HG02610 (cell line): ENCODE measurements around the gene LMOD1.

ENCODE experiments used
- ATAC-seq: cut with Tn5 transposase; IDR thresholded peaks from one replicate; pipeline ENCODE4 v1.9.1; 2021; ENCODE audit warnings: mild to moderate bottlenecking, moderate library complexity; ENCODE audit not compliant: unreplicated experiment

Gene LMOD1

DNA sequence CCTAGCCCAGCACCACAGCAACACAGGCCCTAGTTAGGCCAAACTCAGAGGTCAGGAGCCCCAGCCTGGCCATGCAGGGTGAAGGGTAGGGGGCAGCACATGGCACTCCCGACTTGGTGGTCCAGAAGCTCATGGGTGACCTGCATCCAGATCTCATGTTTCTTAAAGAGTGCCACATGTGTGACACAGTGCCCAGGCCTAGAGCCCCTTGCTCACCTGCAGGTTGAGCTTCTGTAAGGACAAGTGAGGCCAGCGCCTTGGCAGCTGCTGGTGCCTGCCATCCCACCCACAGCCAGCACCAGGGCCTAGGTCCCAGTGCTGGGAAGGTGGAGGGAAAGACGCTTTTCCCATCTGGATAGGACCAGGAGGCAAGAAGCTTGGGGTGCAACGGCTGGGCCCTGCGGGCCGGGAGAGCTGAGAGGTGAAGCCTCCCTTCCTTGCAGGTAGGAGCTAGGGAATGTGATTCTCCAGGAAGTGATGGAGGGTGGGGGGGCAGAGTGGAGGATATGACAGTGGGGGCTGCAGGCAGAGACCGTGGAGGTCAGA is 51.2 kb downstream of the LMOD1 start:
- no peak for ATAC-seq

- no peak for ATAC-seq
Observed at GRCh38 chr1:201894343-201895119, 51.8 kb downstream of the LMOD1 start.

DNA sequence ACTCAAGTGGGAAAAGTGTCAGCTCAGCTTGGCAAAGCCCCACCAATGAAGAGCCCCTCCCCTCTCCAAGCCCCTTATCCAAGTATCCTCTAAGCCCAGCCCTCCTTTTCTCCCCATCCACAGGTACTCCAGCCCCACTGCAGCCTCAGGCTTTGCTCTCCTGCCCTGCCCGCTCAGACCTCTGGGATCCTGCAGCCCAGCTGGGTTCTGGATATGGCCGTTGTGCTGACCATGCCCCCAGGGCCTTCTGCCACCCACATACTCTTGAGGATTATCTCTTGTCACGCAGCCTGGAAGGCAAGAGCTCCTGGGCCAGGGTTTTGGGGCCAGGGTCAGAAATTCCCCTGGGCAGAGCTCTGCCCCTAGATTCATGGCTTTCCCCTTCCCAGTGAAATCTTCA is 52.9 kb downstream of the LMOD1 start:
- ATAC-seq: no peak

DNA sequence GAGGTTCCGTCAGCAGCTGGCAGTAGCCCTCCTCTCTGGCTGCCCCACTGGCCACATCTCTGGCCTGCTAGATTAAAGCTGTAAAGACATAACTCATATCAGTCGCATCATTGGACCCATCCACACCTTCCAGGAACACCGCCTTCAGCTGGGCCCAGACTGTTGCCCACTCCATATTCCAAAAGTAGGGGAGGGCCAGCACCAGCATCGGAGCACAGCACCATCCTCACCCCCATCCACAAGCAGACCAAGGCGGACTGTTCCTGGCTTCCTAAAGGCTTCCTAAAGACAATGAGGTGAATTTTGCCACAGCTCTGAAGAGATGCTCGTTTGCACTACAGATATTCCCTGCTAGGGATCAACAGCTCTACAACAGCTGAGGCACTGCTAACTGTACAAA is 54.1 kb downstream of the LMOD1 start:
- no peak for ATAC-seq

DNA sequence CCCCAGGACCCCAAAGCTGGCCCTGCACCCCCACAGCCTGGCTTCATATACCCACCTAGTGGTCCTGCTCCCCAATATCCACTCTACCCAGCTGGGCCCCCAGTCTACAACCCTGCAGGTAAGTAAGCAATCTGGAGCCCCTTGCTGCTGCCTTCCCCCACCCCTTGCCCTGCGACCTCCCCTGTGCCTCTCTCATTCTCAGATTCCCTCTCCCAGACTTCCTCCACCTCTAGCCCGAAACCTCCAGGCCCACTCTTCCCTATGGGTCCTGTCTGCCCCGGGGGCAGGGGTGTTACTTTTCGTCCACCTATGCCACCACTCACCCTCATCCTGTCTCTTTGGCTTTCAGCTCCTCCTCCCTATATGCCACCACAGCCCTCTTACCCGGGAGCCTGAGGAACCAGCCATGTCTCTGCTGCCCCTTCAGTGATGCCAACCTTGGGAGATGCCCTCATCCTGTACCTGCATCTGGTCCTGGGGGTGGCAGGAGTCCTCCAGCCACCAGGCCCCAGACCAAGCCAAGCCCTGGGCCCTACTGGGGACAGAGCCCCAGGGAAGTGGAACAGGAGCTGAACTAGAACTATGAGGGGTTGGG is 54.8 kb downstream of the LMOD1 start:
- ATAC-seq: no peak

GRCh38 chr1:201890806-201891450 is 55.4 kb downstream of the LMOD1 start:
- ATAC-seq: no peak

- no peak for ATAC-seq
Observed at GRCh38 chr1:201890223-201890622, 56.1 kb downstream of the LMOD1 start.

DNA sequence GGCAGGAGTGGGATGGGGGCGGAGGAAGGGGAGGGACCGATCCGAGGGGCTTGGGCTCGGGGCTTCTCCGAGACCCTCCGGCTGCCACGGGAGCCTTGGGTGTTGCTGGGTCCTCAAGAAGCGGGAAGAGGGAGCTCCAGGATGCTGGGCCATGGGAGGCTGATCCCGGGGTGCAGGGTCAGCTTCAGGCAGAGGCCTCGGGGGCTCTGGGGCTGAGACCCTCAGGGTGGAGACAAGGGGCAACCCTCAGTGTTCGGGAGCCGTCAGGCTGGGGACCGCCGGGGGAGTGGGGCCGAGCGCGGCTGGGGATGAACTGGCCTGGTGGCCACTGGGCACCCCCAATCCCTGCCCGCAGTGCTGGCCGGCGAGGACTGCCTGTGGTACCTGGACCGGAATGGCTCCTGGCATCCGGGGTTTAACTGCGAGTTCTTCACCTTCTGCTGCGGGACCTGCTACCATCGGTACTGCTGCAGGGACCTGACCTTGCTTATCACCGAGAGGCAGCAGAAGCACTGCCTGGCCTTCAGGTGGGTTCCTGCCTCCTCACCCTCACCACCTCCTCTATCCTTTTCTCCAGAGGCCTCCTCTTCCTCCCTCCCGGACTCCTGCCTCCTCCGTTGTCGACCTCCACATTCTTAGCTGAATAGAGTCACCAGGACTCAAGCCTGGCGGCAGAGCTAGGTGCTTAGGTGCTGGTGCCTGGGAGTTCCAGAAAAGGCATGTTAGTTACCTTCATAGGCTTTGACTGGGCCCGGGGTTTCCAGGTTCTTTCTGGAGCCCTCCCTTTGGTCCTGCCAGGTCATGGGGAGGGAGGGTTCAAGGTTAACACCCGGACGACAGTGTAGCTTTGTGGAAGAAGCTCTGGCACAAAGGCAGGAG is 57.0 kb downstream of the LMOD1 start:
- no peak for ATAC-seq

DNA sequence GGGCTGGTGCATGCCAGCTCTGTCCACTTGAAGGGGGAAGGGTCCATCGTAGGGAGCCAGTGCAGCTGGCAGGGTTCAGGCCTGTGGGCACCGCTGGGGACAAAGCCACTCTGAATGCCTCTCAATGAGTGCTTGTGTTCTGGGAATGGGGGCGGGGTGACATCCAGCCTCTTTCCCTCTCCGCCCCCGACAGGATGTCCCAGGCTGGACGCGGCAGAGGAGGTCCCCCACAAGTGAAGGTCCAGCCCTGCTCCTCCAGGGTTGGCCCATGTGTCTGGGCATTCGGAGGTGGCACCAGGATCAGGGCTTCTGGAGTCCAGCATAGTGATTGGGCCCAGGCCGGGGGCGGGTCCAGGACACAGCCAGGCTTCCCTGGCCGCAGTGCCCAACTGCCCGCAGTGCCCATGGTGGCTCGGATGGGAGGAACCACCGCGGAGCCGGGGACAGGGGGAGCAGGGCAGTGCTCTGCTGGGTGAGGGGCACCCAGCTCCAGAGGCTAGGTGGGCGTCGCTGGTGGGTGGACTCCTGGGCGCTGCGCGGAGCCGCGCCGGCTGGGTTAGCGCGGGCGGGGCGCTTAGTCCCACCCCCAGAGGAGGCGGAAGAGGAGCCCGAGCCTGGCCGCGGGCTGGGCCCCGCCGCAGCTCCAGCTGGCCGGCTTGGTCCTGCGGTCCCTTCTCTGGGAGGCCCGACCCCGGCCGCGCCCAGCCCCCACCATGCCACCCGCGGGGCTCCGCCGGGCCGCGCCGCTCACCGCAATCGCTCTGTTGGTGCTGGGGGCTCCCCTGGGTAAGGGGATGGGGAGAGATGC is 57.9 kb downstream of the LMOD1 start, which contains the start of gene SHISA4:
SHISA4 (plus strand) TSS at position 617 of the 808 bp plus-strand sequence; CDS start at position 714, 97 bp downstream.
- no peak for ATAC-seq

DNA sequence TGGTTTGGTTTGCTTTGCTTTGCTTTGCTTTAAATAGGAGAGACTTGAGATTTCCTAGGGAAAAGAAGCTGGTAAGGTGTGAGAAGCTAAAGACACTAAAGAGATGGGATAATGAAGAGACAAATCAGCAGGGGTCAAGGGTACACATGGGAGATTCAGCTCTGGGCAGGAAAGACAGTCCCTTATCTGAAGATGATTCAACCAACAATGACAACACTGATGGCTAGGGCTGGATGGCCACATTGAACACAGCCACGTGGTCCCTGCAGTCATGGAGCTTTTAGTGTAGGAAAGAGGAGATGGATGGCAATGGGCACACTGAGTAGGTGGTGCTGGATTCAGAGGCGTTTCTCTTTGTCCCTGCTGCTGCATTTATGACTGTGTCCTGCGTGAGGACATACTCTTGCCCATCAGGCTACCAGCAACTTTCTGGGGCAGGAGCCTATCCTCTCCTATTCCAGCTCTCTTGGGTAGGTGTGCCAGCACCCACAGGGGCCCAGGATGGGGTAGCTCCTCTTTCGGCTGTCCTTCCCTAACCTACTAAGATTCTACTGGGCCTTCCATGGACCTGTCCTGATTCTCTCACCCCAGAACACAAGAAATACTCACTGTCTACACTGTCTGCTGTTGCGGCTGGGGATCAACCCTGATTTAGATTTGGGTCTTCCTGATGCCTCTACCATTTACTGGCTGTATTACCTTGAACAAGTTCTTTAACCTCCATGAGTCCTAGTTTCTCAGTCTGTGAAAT is 59.1 kb downstream of the LMOD1 start:
- ATAC-seq: no peak

GRCh38 chr1:201886103-201886885 is 60.1 kb downstream of the LMOD1 start:
- no peak for ATAC-seq

GRCh38 chr1:201885531-201886075 is 60.7 kb downstream of the LMOD1 start:
- ATAC-seq: no peak

GRCh38 chr1:201884425-201884824 is 61.9 kb downstream of the LMOD1 start:
- no peak for ATAC-seq

- ATAC-seq: no peak
Observed at GRCh38 chr1:201883786-201884185, 62.6 kb downstream of the LMOD1 start.

DNA sequence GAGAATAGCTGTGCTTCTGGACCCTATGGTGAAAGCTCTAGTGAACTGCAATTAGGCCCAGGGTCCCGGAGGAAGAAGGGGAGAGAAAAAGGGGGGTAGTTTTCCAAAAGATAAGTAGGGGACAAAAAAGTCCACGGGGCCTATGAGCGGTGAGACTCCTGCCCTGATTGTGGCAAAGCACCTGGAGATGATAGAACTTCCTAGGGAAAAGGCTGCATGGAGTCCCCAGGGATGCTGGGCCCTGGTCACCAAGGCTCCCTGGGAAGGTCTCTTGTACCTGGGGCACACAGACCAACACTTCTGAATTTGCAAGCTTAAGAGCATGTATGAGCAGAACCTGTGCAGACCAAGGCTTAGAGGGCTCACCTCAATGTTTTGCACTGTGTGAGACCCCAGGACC is 63.1 kb downstream of the LMOD1 start:
- ATAC-seq: no peak

DNA sequence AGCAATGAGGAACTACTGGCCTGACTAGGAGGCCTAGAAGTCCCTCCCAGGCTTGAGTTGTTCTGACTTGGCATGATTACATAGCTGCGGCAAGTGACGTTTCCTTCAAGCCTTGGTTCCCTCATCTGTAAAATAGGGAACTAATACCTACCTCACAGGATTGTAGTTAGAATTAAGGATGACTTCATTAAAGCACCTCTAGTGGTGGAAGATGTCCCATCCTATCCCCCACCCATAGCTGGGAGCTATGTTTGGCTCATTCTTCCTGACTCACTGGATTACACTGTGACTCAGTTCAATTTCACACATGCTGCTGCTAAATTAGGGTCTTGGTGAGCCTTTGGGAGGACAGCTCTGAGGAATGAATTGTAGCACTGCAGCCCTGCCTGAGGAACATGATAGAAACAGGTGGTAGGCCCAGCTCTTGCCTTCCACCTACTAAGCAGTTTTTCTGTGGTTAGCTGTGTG is 63.6 kb downstream of the LMOD1 start:
- ATAC-seq: peak; percentile 59

- ATAC-seq: no peak
Observed at GRCh38 chr1:201881617-201882016, 64.7 kb downstream of the LMOD1 start.

- no peak for ATAC-seq
Observed at GRCh38 chr1:201880928-201881571, 65.3 kb downstream of the LMOD1 start.
